HEK293 (cell line): Measurements from ENCODE around the gene IDI2.
A peak's percentile ranks its signal among the peaks of the same experiment; 100 is the strongest.

Source experiments
- BCL11A ChIP-seq: fragments of 450-650 bp; formaldehyde crosslinking; IDR thresholded peaks from 2 replicates; pipeline ENCODE4 v1.5.1; 2016; ENCODE audit warnings: low read depth, missing biosample characterization, missing genetic modification characterization
- BCL11B ChIP-seq: fragments of 450-650 bp; formaldehyde crosslinking; IDR thresholded peaks from 2 replicates; pipeline ENCODE4 v1.5.1; 2016; ENCODE audit warnings: low read depth, missing biosample characterization, missing genetic modification characterization
- EGR2 ChIP-seq: fragments of 450-650 bp; formaldehyde crosslinking; IDR thresholded peaks from 2 replicates; pipeline ENCODE4 v1.5.1; 2016; ENCODE audit warnings: low read depth, missing biosample characterization, missing genetic modification characterization
- GFI1B ChIP-seq: fragments of 450-650 bp; formaldehyde crosslinking; IDR thresholded peaks from 2 replicates; pipeline ENCODE4 v1.5.1; 2016; ENCODE audit warnings: missing biosample characterization, missing genetic modification characterization
- GLIS1 ChIP-seq: fragments of 450-650 bp; formaldehyde crosslinking; IDR thresholded peaks from 2 replicates; pipeline ENCODE4 v1.5.1; 2016; ENCODE audit warnings: missing biosample characterization, missing genetic modification characterization
- KLF17 ChIP-seq: fragments of 450-650 bp; formaldehyde crosslinking; IDR thresholded peaks from 2 replicates; pipeline ENCODE4 v1.5.1; 2016; ENCODE audit warnings: missing biosample characterization, missing genetic modification characterization
- PRDM1 ChIP-seq: fragments of 450-650 bp; formaldehyde crosslinking; IDR thresholded peaks from 2 replicates; pipeline ENCODE4; 2016; ENCODE audit warnings: missing biosample characterization, missing genetic modification characterization
- SP7 ChIP-seq: fragments of 450-650 bp; formaldehyde crosslinking; IDR thresholded peaks from 2 replicates; pipeline ENCODE4 v1.5.1; 2016; ENCODE audit warnings: missing biosample characterization, missing genetic modification characterization
- ZBTB1 ChIP-seq: fragments of 450-650 bp; formaldehyde crosslinking; IDR thresholded peaks from 2 replicates; pipeline ENCODE4 v1.5.1; 2016; ENCODE audit warnings: missing biosample characterization, missing genetic modification characterization
- ZBTB49 ChIP-seq: fragments of 450-650 bp; formaldehyde crosslinking; IDR thresholded peaks from 2 replicates; pipeline ENCODE4 v1.5.1; 2016; ENCODE audit warnings: missing biosample characterization, missing genetic modification characterization, low read depth
- ZNF16 ChIP-seq: fragments of 450-650 bp; formaldehyde crosslinking; IDR thresholded peaks from 2 replicates; pipeline ENCODE4 v1.5.1; 2016; ENCODE audit warnings: low read depth, missing biosample characterization, missing genetic modification characterization
- ZNF169 ChIP-seq: fragments of 450-650 bp; formaldehyde crosslinking; IDR thresholded peaks from 2 replicates; pipeline ENCODE4 v1.5.1; 2016; ENCODE audit warnings: missing biosample characterization, missing genetic modification characterization
- ZNF174 ChIP-seq: fragments of 450-650 bp; formaldehyde crosslinking; IDR thresholded peaks from 2 replicates; pipeline ENCODE4 v1.5.0; 2017; ENCODE audit warnings: missing biosample characterization, mild to moderate bottlenecking, missing genetic modification characterization
- ZNF2 ChIP-seq: fragments of 450-650 bp; formaldehyde crosslinking; IDR thresholded peaks from 2 replicates; pipeline ENCODE4 v1.5.1; 2016; ENCODE audit warnings: missing biosample characterization, missing genetic modification characterization
- ZNF280C ChIP-seq: fragments of 450-650 bp; formaldehyde crosslinking; IDR thresholded peaks from 2 replicates; pipeline ENCODE4 v1.5.1; 2016; ENCODE audit warnings: missing biosample characterization, missing genetic modification characterization
- ZNF292 ChIP-seq: fragments of 450-650 bp; formaldehyde crosslinking; IDR thresholded peaks from 2 replicates; pipeline ENCODE4 v1.5.1; 2016; ENCODE audit warnings: low read depth, missing biosample characterization, missing genetic modification characterization, borderline replicate concordance
- ZNF335 ChIP-seq: fragments of 450-650 bp; formaldehyde crosslinking; conservative IDR thresholded peaks from 2 replicates; pipeline ENCODE4 v1.5.1; 2016; ENCODE audit warnings: missing biosample characterization, missing genetic modification characterization
- ZNF37A ChIP-seq: fragments of 450-650 bp; IDR thresholded peaks from 2 replicates; pipeline ENCODE4 v1.5.1; 2018; ENCODE audit warnings: missing biosample characterization, missing genetic modification characterization
- ZNF391 ChIP-seq: fragments of 450-650 bp; formaldehyde crosslinking; IDR thresholded peaks from 2 replicates; pipeline ENCODE4 v1.5.1; 2016; ENCODE audit warnings: low read depth, missing biosample characterization, missing genetic modification characterization, borderline replicate concordance
- ZNF398 ChIP-seq: fragments of 450-650 bp; formaldehyde crosslinking; IDR thresholded peaks from 2 replicates; pipeline ENCODE4 v1.5.1; 2017; ENCODE audit warnings: missing biosample characterization, missing genetic modification characterization
- ZNF416 ChIP-seq: fragments of 450-650 bp; formaldehyde crosslinking; IDR thresholded peaks from 2 replicates; pipeline ENCODE4 v1.5.1; 2016; ENCODE audit warnings: missing biosample characterization, missing genetic modification characterization
- ZNF426 ChIP-seq: fragments of 450-650 bp; formaldehyde crosslinking; IDR thresholded peaks from 2 replicates; pipeline ENCODE4 v1.5.1; 2017; ENCODE audit warnings: missing biosample characterization, missing genetic modification characterization, mild to moderate bottlenecking, inconsistent platforms, moderate library complexity
- ZNF501 ChIP-seq: fragments of 450-650 bp; formaldehyde crosslinking; IDR thresholded peaks from 2 replicates; pipeline ENCODE4 v1.5.1; 2016; ENCODE audit warnings: missing biosample characterization, missing genetic modification characterization
- ZNF510 ChIP-seq: fragments of 450-650 bp; formaldehyde crosslinking; IDR thresholded peaks from 2 replicates; pipeline ENCODE4 v1.5.1; 2018; ENCODE audit warnings: mild to moderate bottlenecking, missing genetic modification characterization, missing biosample characterization; ENCODE audit not compliant: insufficient replicate concordance
- ZNF514 ChIP-seq: fragments of 450-650 bp; formaldehyde crosslinking; IDR thresholded peaks from 2 replicates; pipeline ENCODE4 v1.5.1; 2016; ENCODE audit warnings: missing biosample characterization, missing genetic modification characterization
- ZNF544 ChIP-seq: fragments of 450-650 bp; formaldehyde crosslinking; IDR thresholded peaks from 2 replicates; pipeline ENCODE4 v1.5.0; 2017; ENCODE audit warnings: missing biosample characterization, missing genetic modification characterization
- ZNF664 ChIP-seq: fragments of 450-650 bp; formaldehyde crosslinking; IDR thresholded peaks from 2 replicates; pipeline ENCODE4 v1.5.1; 2016; ENCODE audit warnings: missing biosample characterization, missing genetic modification characterization
- ZNF704 ChIP-seq: fragments of 450-650 bp; formaldehyde crosslinking; IDR thresholded peaks from 2 replicates; pipeline ENCODE4 v1.5.1; 2016; ENCODE audit warnings: missing biosample characterization, missing genetic modification characterization
- ZNF76 ChIP-seq: fragments of 450-650 bp; formaldehyde crosslinking; IDR thresholded peaks from 2 replicates; pipeline ENCODE4; 2016; ENCODE audit warnings: low read depth, missing biosample characterization, missing genetic modification characterization, borderline replicate concordance
- ZNF792 ChIP-seq: fragments of 450-650 bp; formaldehyde crosslinking; IDR thresholded peaks from 2 replicates; pipeline ENCODE4 v1.5.1; 2016; ENCODE audit warnings: missing biosample characterization, missing genetic modification characterization
- ZSCAN18 ChIP-seq: fragments of 450-650 bp; formaldehyde crosslinking; IDR thresholded peaks from 2 replicates; pipeline ENCODE4 v1.5.1; 2016; ENCODE audit warnings: missing biosample characterization, missing genetic modification characterization

The IDI2 gene

GRCh38 chr10:1048732-1049424 is 23.2 kb upstream of the IDI2 start, which contains the start of gene IDI1 (continued):
- no peak for TF ChIP-seq BCL11A
- peak; percentile 78; the same call in 1 of the 2 replicates for TF ChIP-seq ZNF335 (tag by site-specific recombination)
- TF ChIP-seq ZNF37A (tag by site-specific recombination) = no peak
- TF ChIP-seq ZNF292 (tag by site-specific recombination) = no peak
- no peak for TF ChIP-seq BCL11B (tag by site-specific recombination)
- no peak for TF ChIP-seq ZNF398 (tag by site-specific recombination)
- TF ChIP-seq ZNF280C = no peak
- no peak for TF ChIP-seq ZNF704 (tag by site-specific recombination)
- TF ChIP-seq ZNF391 (tag by site-specific recombination) = 0 out of 2 replicates have a peak, but pooled peaks have one; percentile 54
- no peak for TF ChIP-seq GFI1B
- TF ChIP-seq ZNF174 (tag by site-specific recombination) = no peak
- TF ChIP-seq KLF17 (tag by site-specific recombination) = peak; percentile 71
- TF ChIP-seq ZNF169 (tag by site-specific recombination) = no peak
- TF ChIP-seq PRDM1 (tag by site-specific recombination) = no peak
- TF ChIP-seq ZNF544 (tag by site-specific recombination) = no peak
- TF ChIP-seq GLIS1 (tag by site-specific recombination) = peak; percentile 70
- TF ChIP-seq ZBTB1 (tag by site-specific recombination) = no peak
- no peak for TF ChIP-seq ZNF510
- TF ChIP-seq ZNF76 (tag by site-specific recombination) = peak; percentile 42; the same call in 1 of the 2 replicates
- no peak for TF ChIP-seq ZNF16 (tag by site-specific recombination)
- no peak for TF ChIP-seq ZNF792 (tag by site-specific recombination)
- peak; percentile 40 for TF ChIP-seq EGR2 (tag by site-specific recombination)
- no peak for TF ChIP-seq ZBTB49 (tag by site-specific recombination)
- TF ChIP-seq ZNF664 (tag by site-specific recombination) = no peak
- TF ChIP-seq ZNF501 (tag by site-specific recombination) = peak; percentile 89
- no peak for TF ChIP-seq ZSCAN18 (tag by site-specific recombination)
- peak; percentile 80 for TF ChIP-seq SP7
- no peak for TF ChIP-seq ZNF416 (tag by site-specific recombination)
- TF ChIP-seq ZNF426 (tag by site-specific recombination) = no peak
- peak; percentile 71 for TF ChIP-seq ZNF2 (tag by site-specific recombination)
- no peak for TF ChIP-seq ZNF514
